OCI-LY1 (cell line): ENCODE results near the gene RARRES2.

Experiments
- EZH2 ChIP-seq: fragments of 200-600 bp; sonication (generic), shearing (Covaris generic); IDR thresholded peaks from 2 replicates; pipeline ENCODE4 v1.8.0; 2017; ENCODE audit warnings: borderline replicate concordance, mixed run types, mild to moderate bottlenecking, antibody characterized with exemption, low read length, moderate library complexity, mixed read lengths
- TF ChIP-seq, protein P1 (sequence below): fragments of 200-600 bp; sonication (generic), shearing (Covaris generic); IDR thresholded peaks from 2 replicates; pipeline ENCODE4 v1.5.1; 2017; ENCODE audit warnings: mild to moderate bottlenecking, antibody characterized with exemption, low read length, moderate library complexity, mixed read lengths

DNA sequence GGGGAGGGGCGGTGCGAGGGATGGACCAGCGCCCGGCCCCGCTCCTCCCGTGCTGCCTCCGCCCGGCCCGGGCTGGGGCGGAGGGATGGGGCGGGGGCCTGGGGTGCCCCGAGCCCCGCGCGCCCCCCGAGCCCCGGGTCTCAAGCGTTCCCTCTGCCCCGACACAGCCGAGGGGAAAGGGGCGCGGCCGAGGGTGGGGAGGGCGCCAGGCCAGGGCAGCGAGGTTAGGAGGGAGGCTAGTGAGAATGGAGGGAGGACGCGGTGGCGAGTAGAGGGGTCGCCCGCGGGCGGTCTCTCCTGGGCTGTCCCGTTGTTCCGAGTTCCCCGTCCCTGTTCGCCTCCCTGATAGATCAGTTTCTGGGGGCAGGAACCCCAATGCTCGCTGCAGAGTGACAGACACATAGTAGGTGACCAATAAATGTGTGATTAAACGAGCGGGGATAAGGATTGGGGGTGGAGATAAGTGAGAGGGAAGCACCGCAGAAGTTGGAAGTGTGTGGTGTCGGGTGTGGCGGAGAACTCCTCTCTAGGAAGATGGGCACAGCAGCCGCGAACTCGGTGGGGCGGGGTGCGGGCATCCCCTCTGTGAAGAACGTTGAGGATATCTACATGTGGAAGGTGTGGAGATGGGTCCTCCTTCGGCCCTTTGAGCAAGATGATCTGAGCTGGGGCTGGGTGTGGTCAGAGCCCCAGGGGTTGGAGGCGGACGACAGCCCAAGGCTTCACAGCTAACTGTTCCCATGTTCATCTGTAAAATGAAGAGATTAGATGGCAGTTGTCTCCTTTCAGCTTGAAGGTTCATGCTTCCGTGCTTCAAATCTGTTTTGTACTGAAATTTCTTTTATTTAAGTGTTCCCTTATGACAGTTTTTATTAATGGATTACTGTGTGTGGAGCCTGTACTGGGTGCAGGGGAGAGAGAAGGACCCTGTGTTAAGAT is 38.3 kb upstream of the RARRES2 start:
- TF ChIP-seq, protein P1, sequence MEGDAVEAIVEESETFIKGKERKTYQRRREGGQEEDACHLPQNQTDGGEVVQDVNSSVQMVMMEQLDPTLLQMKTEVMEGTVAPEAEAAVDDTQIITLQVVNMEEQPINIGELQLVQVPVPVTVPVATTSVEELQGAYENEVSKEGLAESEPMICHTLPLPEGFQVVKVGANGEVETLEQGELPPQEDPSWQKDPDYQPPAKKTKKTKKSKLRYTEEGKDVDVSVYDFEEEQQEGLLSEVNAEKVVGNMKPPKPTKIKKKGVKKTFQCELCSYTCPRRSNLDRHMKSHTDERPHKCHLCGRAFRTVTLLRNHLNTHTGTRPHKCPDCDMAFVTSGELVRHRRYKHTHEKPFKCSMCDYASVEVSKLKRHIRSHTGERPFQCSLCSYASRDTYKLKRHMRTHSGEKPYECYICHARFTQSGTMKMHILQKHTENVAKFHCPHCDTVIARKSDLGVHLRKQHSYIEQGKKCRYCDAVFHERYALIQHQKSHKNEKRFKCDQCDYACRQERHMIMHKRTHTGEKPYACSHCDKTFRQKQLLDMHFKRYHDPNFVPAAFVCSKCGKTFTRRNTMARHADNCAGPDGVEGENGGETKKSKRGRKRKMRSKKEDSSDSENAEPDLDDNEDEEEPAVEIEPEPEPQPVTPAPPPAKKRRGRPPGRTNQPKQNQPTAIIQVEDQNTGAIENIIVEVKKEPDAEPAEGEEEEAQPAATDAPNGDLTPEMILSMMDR: peak; percentile 9; the same call in 1 of the 2 replicates
- no peak for TF ChIP-seq EZH2
